Gastrocnemius medialis (tissue), 4 donors: ENCODE data around the gene CLSTN2.

Experiments
- POLR2A ChIP-seq, 2 donors: fragments of 450-650 bp; IDR thresholded peaks; one replicate each; pipeline ENCODE4 v1.6.1; 2017; ENCODE audit warnings: antibody characterized with exemption in 2 of 2, mild to moderate bottlenecking in 2 of 2, moderate library complexity in 2 of 2
- TF ChIP-seq, protein P1 (sequence below), 5 experiments: fragments of 450-650 bp in 3 of 5; fragments of 200-600 bp in 2 of 5; sonication (generic) in 2 of 5; IDR thresholded peaks in 4 of 5; conservative IDR thresholded peaks in 1 of 5; 1 replicate in 4 of 5; 2 replicates in 1 of 5; pipeline ENCODE4 v1.5.1; 2016 to 2019; ENCODE audit warnings: antibody characterized with exemption in 5 of 5, mild to moderate bottlenecking in 3 of 5, moderate library complexity in 3 of 5

DNA sequence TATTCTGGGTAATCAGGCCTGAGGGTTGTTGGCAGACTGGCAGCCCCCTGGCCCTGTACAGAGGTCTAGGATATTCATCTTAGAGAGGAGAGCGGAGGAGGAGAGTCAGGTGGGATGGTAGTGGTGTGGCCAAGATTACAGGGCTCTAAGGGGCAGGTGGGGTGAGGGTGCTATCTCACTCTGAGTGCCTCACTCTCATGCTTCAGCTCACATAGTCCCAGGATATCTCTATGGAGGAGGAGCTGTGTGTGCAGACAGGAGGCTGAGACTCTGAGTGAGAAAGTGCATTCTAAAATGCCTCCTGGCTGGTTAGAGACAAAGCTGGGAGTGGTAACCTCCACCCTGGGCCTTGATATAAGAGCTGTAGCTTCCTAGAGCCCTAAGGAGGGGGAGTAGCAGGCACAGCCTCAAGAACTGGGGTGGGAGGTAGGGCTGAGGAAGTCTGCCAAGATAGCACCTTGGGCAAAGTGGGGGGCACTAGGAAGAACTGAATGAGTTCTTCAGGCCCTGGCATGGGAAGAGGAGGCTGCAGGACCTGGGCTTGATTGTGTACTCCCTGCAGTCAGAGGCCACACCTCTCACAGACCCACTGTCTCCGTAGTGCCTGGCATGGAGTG lies 39.9 kb downstream of the CLSTN2 start:
- TF ChIP-seq, protein P1, sequence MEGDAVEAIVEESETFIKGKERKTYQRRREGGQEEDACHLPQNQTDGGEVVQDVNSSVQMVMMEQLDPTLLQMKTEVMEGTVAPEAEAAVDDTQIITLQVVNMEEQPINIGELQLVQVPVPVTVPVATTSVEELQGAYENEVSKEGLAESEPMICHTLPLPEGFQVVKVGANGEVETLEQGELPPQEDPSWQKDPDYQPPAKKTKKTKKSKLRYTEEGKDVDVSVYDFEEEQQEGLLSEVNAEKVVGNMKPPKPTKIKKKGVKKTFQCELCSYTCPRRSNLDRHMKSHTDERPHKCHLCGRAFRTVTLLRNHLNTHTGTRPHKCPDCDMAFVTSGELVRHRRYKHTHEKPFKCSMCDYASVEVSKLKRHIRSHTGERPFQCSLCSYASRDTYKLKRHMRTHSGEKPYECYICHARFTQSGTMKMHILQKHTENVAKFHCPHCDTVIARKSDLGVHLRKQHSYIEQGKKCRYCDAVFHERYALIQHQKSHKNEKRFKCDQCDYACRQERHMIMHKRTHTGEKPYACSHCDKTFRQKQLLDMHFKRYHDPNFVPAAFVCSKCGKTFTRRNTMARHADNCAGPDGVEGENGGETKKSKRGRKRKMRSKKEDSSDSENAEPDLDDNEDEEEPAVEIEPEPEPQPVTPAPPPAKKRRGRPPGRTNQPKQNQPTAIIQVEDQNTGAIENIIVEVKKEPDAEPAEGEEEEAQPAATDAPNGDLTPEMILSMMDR (IDR thresholded peaks at IDR 0.05 in 4 of 5, conservative IDR thresholded peaks at IDR 0.05 in 1 of 5) = no peak
- no peak for TF ChIP-seq POLR2A (IDR thresholded peaks at IDR 0.05)
